HG02938 (cell line): Measurements from ENCODE around the gene CNST.
"Not testable (repeated sequence)": the region's sequence is repeated elsewhere in the genome, so short reads cannot be mapped to it uniquely, and the experiment has no call there.

ENCODE experiments used
- ATAC-seq: cut with Tn5 transposase; IDR thresholded peaks from one replicate; pipeline ENCODE4 v1.9.1; 2021; ENCODE audit warnings: mild to moderate bottlenecking, moderate library complexity; ENCODE audit not compliant: unreplicated experiment

CNST gene

GRCh38 chr1:246558041-246558440 is 8.2 kb upstream of the CNST start:
- ATAC-seq, result no peak

GRCh38 chr1:246559310-246559709 is 6.9 kb upstream of the CNST start:
- ATAC-seq, result no peak

- ATAC-seq, result not testable (repeated sequence)
These were observed 5.4 kb upstream of the CNST start for GRCh38 chr1:246560833-246561232.

GRCh38 chr1:246564839-246565750 is 1.2 kb upstream of the CNST start:
- no peak for ATAC-seq

GRCh38 chr1:246565751-246566127 is 517 bp upstream of the CNST start:
- peak; percentile 0 for ATAC-seq

- peak; percentile 16 for ATAC-seq
These were observed 773 bp downstream of the CNST start for GRCh38 chr1:246566813-246567645.

GRCh38 chr1:246567646-246568235 is 1.5 kb downstream of the CNST start:
- no peak for ATAC-seq

- no peak for ATAC-seq
These were observed 3.3 kb downstream of the CNST start for GRCh38 chr1:246569248-246570238.

- ATAC-seq, result not testable (repeated sequence)
These were observed 5.1 kb downstream of the CNST start for GRCh38 chr1:246571309-246571708.

- ATAC-seq, result no peak
These were observed 5.7 kb downstream of the CNST start for GRCh38 chr1:246571953-246572352.

GRCh38 chr1:246572785-246573184 is 6.5 kb downstream of the CNST start:
- ATAC-seq, result no peak

- ATAC-seq, result no peak
These were observed 7.2 kb downstream of the CNST start for GRCh38 chr1:246573491-246573890.

GRCh38 chr1:246576709-246577032 is 10.4 kb downstream of the CNST start:
- ATAC-seq, result no peak

- no peak for ATAC-seq
These were observed 10.9 kb downstream of the CNST start for GRCh38 chr1:246577082-246577719.

- no peak for ATAC-seq
These were observed 11.5 kb downstream of the CNST start for GRCh38 chr1:246577720-246578106.

GRCh38 chr1:246579818-246580217 is 13.6 kb downstream of the CNST start:
- ATAC-seq, result peak; percentile 78

- ATAC-seq, result no peak
These were observed 14.5 kb downstream of the CNST start for GRCh38 chr1:246580497-246581370.

- no peak for ATAC-seq
These were observed 16.2 kb downstream of the CNST start for GRCh38 chr1:246582301-246583055.
